Right lobe of liver (tissue), 4 donors: ENCODE data around the gene MAP7D3.

Experiments used
- CTCF ChIP-seq, 4 donors: fragments of 200-600 bp in 3 of 4; fragments of 450-650 bp in 1 of 4; IDR thresholded peaks; one replicate each; pipeline versions ENCODE4 v1.5.1 to v1.8.0; 2016 to 2022; ENCODE audit warnings: antibody characterized with exemption in 4 of 4, mild to moderate bottlenecking in 2 of 4
- POLR2A ChIP-seq: fragments of 450-650 bp; IDR thresholded peaks from one replicate; pipeline ENCODE4 v1.6.1; 2017; ENCODE audit warnings: antibody characterized with exemption, mild to moderate bottlenecking
- donor health status: DM: no; HTN: no; CAD: no.
- donor health status: DM: no; HTN: no; CAD: no.
- donor health status: DM: no; HTN: yes; CAD: no.

GRCh38 chrX:136179133-136179532, 72.1 kb downstream of the MAP7D3 start:
- TF ChIP-seq CTCF (IDR thresholded peaks at IDR 0.05) (no peak), POLR2A (no peak)
